ENCODE results near the gene PLA2G2F. TPM values are rescaled to one million over a fixed set of nuclear protein-coding genes. Genes with fewer than 3 reads are reported as not detected.

The PLA2G2F gene
- total and polyA plus RNA-seq, 10 of the 15 experiments (the other 5 are each of a cell fraction or from before 2014, with no cell fraction given): 0.03 TPM; not detected in 9

GRCh38 chr1:20192364-20192763, 53.2 kb downstream of the PLA2G2F start:
- CTCF ChIA-PET: interaction anchor here (1.1 to 5.3 kb wide), 3 partner anchors 10 to 90 kb away, joined by 3 to 32 read pairs (median 5); no protein-coding TSS in a partner anchor
- FAIRE-seq: no peak
- WGBS (ENCODE audit: insufficient coverage, insufficient replicate concordance, low lambda C conversion rate, missing lambda C conversion rate): 34% methylated on average over 5 of the region's 5 CpGs

More at GRCh38 chr1:20192364-20192763, 53.2 kb downstream of the PLA2G2F start:
- no peaks in the 10 kb centered on the region for H3K4me1 ChIP-seq (ENCODE audit: control insufficient read depth, insufficient read depth, low read length)
- BruUV-seq (replicated peaks): no TSS peak
- no peak for ATAC-seq
- no peak overlapping the region for H3K9ac ChIP-seq (ENCODE audit: control insufficient read depth, insufficient read depth, low read length)
- H3K4me3 ChIP-seq: no peak overlapping the region
- in situ Hi-C loops (cut with MboI): loop anchor here (5.0 kb wide), 1 partner anchor 275 kb away; no protein-coding TSS in a partner anchor
- no peaks in the 10 kb centered on the region for H3K9me3 ChIP-seq (replicated peaks; ENCODE audit: control insufficient read depth, insufficient read depth, low read length)
- no peak overlapping the region for H3K27ac ChIP-seq (ENCODE audit: control insufficient read depth, insufficient read depth)
- no peak overlapping the region for H3K4me2 ChIP-seq (ENCODE audit: control insufficient read depth, insufficient read depth)
- H3K27me3 ChIP-seq (replicated peaks in 1 of 2; ENCODE audit: control insufficient read depth in 2 of 2, insufficient read depth in 2 of 2, low read length in 1 of 2): peaks cover 3 to 11% of the 10 kb centered on the region in 2 experiments
- no peaks in the 10 kb centered on the region for H3K79me2 ChIP-seq (ENCODE audit: control insufficient read depth, insufficient read depth, low read length)
- SMC1A ChIA-PET (ENCODE audit: uncharacterized antibody, unreplicated experiment): interaction anchor here (2.3 kb wide), 1 partner anchor 13 kb away, joined by 6 read pairs; no protein-coding TSS in a partner anchor
- RAD21 ChIA-PET (ENCODE audit: unreplicated experiment): no interaction called here
- no peak overlapping the region for H2AFZ ChIP-seq (ENCODE audit: control insufficient read depth, low read depth, low read length)
- DNase-seq (ENCODE audit: low read depth, low spot score): no peak
- POLR2A ChIA-PET: no interaction called here
- TF ChIP-seq CREB1 (IDR thresholded peaks at IDR 0.05; ENCODE audit: low read depth) (no peak), RAD21 (IDR thresholded peaks at IDR 0.05; ENCODE audit: insufficient read depth, low read depth, low read length) (no peak), HSF1 (IDR thresholded peaks at IDR 0.05; ENCODE audit: low read depth, low read length) (no peak), E2F4 (IDR thresholded peaks at IDR 0.05; ENCODE audit: low read depth, low read length) (no peak), ZZZ3 (IDR thresholded peaks at IDR 0.05; ENCODE audit: control insufficient read depth, insufficient read length, low read depth) (no peak), EGR1 (IDR thresholded peaks at IDR 0.05; ENCODE audit: borderline replicate concordance in 1 of 2, low read depth in 2 of 2, low read length in 2 of 2) (no peak), SREBF2 (IDR thresholded peaks at IDR 0.05; ENCODE audit: low read length) (no peak), WRNIP1 (IDR thresholded peaks at IDR 0.05; ENCODE audit: borderline replicate concordance, low read depth, low read length) (no peak), CBX5 (IDR thresholded peaks at IDR 0.05; ENCODE audit: low read depth) (no peak), PAX5 (IDR thresholded peaks at IDR 0.05; ENCODE audit: borderline replicate concordance, low read depth, low read length) (no peak)
- H3K36me3 ChIP-seq (ENCODE audit: control insufficient read depth in 2 of 2, insufficient read depth in 2 of 2, low read length in 1 of 2): no peaks in the 10 kb centered on the region
- intact Hi-C loops (cut with micrococcal nuclease; ENCODE audit: unreplicated experiment): loop anchor here (10.0 kb wide), 1 partner anchor 218 kb away; the partner anchor contains the start of gene PLA2G2A
- no peaks in the 10 kb centered on the region for H4K20me1 ChIP-seq (ENCODE audit: control insufficient read depth, insufficient read depth)

Measured in GM12878 (cell line).